NCI-H1048 (cell line): ENCODE results near the gene NTF3.

ENCODE experiments used
- DNase-seq: peaks from one replicate; lab custom pipeline; 2025; lab: John Stamatoyannopoulos, UW

NTF3 gene

GRCh38 chr12:5458229-5459050 is 26.5 kb downstream of the NTF3 start:
- no peak for DNase-seq

- DNase-seq, result no peak
Measured at GRCh38 chr12:5459051-5459782, 27.3 kb downstream of the NTF3 start.

- no peak for DNase-seq
Measured at GRCh38 chr12:5460817-5461216, 28.9 kb downstream of the NTF3 start.

GRCh38 chr12:5461966-5462365 is 30.1 kb downstream of the NTF3 start:
- no peak for DNase-seq

- DNase-seq, result no peak
Measured at GRCh38 chr12:5464096-5464495, 32.2 kb downstream of the NTF3 start.

- DNase-seq, result no peak
Measured at GRCh38 chr12:5465384-5465783, 33.5 kb downstream of the NTF3 start.

- no peak for DNase-seq
Measured at GRCh38 chr12:5466521-5466960, 34.6 kb downstream of the NTF3 start.

- DNase-seq, result no peak
Measured at GRCh38 chr12:5467931-5468330, 36.0 kb downstream of the NTF3 start.

- DNase-seq, result no peak
Measured at GRCh38 chr12:5470221-5470620, 38.3 kb downstream of the NTF3 start.

- DNase-seq, result no peak
Measured at GRCh38 chr12:5470703-5471102, 38.8 kb downstream of the NTF3 start.

- no peak for DNase-seq
Measured at GRCh38 chr12:5473076-5473782, 41.3 kb downstream of the NTF3 start.

- no peak for DNase-seq
Measured at GRCh38 chr12:5473783-5474116, 41.8 kb downstream of the NTF3 start.

GRCh38 chr12:5476356-5476755 is 44.4 kb downstream of the NTF3 start:
- no peak for DNase-seq

GRCh38 chr12:5478081-5478706 is 46.3 kb downstream of the NTF3 start:
- DNase-seq, result no peak

GRCh38 chr12:5479761-5480160 is 47.9 kb downstream of the NTF3 start:
- DNase-seq, result no peak

GRCh38 chr12:5480218-5480937 is 48.5 kb downstream of the NTF3 start:
- DNase-seq, result no peak

- no peak for DNase-seq
Measured at GRCh38 chr12:5480938-5481303, 49.0 kb downstream of the NTF3 start.

- no peak for DNase-seq
Measured at GRCh38 chr12:5481645-5482044, 49.7 kb downstream of the NTF3 start.

GRCh38 chr12:5484426-5484825 is 52.5 kb downstream of the NTF3 start:
- no peak for DNase-seq

GRCh38 chr12:5485454-5485853 is 53.5 kb downstream of the NTF3 start:
- no peak for DNase-seq

GRCh38 chr12:5487076-5487475 is 55.2 kb downstream of the NTF3 start:
- no peak for DNase-seq
